ENCODE results near the gene S100A8. TPM values are rescaled to one million over a fixed set of nuclear protein-coding genes. Genes with fewer than 3 reads are reported as not detected.

S100A8 gene
- total and polyA plus RNA-seq, 11 donors, result 6.0 to 199 (median 32.3) TPM

DNA sequence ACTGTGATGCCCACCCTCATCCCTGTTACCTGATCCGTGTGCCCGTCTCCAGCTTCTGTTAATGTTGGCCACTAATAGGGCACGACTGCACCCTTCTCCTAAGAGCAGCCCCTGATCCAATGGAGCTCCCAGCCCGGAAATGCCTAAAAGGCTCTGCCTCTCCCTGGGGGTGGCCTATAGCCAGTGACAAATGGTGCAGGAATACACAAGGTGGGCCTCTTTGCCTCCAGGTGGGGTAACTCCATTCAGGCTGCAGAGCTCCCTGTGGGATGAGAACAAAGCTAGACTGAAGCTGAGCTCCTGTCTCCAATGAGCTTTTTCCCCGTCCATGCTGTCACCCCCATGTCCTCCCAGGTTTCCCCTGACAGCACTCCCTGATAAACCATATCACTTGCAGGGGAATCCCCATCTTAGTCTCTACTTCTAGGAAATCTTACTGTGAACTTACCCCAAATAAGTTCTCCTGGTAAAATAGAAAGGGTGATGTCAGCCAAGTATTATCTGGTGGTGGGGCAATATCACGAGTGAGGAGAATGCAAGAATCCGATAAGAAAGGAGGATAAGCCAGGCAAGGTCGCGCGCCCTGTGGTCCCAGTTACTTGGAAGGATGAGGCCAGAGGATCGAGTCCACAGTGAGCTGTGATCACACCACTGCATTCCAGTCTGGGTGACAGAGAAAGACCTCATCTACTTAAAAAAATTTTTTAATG is 44.0 kb upstream of the S100A8 start:
- DNase-seq, result no peak

DNA sequence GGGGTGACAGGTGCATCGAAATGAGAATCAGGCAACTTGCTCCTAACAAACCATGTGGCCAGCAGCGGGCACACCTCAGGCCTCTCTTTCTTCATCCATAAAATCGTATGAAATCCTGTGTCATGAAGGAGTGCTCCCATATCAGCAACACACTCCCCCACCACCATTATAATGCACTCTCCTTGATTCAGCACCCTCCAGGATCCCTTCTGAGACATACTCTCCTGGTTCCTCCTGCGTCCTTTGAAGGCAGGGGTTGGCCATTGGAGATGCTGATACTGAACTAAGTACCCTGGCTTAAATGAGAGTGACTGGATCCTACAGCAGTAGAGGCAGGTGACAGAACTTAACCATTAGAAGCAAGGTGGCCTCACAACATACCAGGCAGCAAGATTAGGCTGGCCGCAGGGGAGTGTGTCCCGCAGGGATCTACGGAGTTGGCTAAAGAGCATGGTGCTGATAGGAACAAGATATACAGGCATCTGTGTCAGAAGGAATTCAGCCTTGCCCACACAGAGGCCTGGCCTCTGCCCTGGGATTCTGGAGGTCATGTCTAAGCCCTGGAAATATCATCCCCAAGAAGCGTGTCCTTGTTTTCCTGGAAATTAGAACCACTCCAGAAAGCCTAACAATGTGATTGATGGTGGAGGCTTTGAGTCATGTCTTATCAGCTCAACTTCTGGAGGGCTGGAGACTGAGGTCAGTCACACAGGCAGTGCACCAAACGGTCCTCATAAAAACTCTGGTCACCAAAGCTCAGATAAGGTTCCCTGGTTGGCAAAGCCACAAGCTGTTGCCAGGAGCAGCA is 42.2 kb upstream of the S100A8 start:
- 51 to 59% (median 55%) methylated on average over 9 of the region's 9 CpGs for WGBS, 4 donors
- Histone ChIP-seq H3K36me3 (no peaks in the 10 kb centered on the region), H3K9me3 (no peaks in the 10 kb centered on the region), H3K4me1 (no peaks in the 10 kb centered on the region), H3K4me3 (no peak overlapping the region), H3K27ac (no peak overlapping the region), H3K27me3 (peaks cover 0 to 18% (median under 1%) of the 10 kb centered on the region in 9 donors)
- DNase-seq (no peak), ATAC-seq (no peak)
- intact Hi-C loops (cut with DNase I), result no loop called here
- TF ChIP-seq POLR2A (IDR thresholded peaks at IDR 0.05) (no peak), CTCF (IDR thresholded peaks at IDR 0.05) (no peak)

More for the DNA sequence above, 44.0 kb upstream of the S100A8 start:
- no peak for ATAC-seq
- no peaks in the 10 kb centered on the region for H3K36me3 ChIP-seq
- H3K4me1 ChIP-seq, result no peaks in the 10 kb centered on the region
- intact Hi-C loops (cut with DNase I), result no loop called here
- no peak overlapping the region for H3K4me3 ChIP-seq
- H3K9me3 ChIP-seq, result no peaks in the 10 kb centered on the region
- H3K27me3 ChIP-seq, result peaks cover 0 to 12% (median 0%) of the 10 kb centered on the region in 9 donors
- 59 to 70% (median 62%) methylated on average over 11 of the region's 11 CpGs for WGBS, 4 donors
- no peak for TF ChIP-seq POLR2A (IDR thresholded peaks at IDR 0.05)
- no peak for TF ChIP-seq CTCF (IDR thresholded peaks at IDR 0.05)
- H3K27ac ChIP-seq, result no peak overlapping the region

GRCh38 chr1:153431928-153432327 is 41.1 kb upstream of the S100A8 start:
- H3K9me3 ChIP-seq, result no peaks in the 10 kb centered on the region
- TF ChIP-seq CTCF (IDR thresholded peaks at IDR 0.05), result no peak
- no peak for TF ChIP-seq POLR2A (IDR thresholded peaks at IDR 0.05)
- ATAC-seq (no peak), DNase-seq (no peak)
- no peak overlapping the region for H3K27ac ChIP-seq
- H3K27me3 ChIP-seq, result peaks cover 0 to 22% (median 3%) of the 10 kb centered on the region in 9 donors
- no peak overlapping the region for H3K4me3 ChIP-seq
- WGBS, 4 donors, result 63 to 74% (median 66%) methylated on average over 4 of the region's 4 CpGs
- no peaks in the 10 kb centered on the region for H3K36me3 ChIP-seq
- intact Hi-C loops (cut with DNase I), result no loop called here
- H3K4me1 ChIP-seq, result no peaks in the 10 kb centered on the region

DNA sequence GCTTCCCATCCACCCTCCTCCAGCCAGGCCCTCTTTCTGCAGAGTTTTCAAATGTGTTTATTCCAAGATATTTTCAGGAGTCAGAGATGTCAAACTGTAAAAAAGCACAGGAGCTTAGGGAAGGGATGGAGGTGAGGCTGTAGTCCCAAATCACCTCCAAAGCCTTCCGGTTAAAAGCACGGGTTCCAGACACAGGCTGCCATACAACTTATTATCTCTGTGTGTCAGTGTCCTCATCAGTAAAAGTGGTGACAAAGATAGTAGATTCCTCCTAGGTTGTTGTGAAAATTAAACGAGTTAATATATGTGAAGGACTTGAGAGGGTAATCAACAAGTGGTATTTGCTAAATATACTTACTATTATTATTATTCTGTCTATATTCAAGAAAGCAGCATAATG is 40.6 kb upstream of the S100A8 start:
- ATAC-seq, result no peak
- no peak for TF ChIP-seq POLR2A (IDR thresholded peaks at IDR 0.05)
- TF ChIP-seq CTCF (IDR thresholded peaks at IDR 0.05), result no peak
- no peaks in the 10 kb centered on the region for H3K9me3 ChIP-seq
- WGBS, 4 donors, result 66 to 76% (median 71%) methylated on average over 3 of the region's 3 CpGs
- no peak overlapping the region for H3K27ac ChIP-seq
- DNase-seq, result no peak
- H3K36me3 ChIP-seq, result no peaks in the 10 kb centered on the region
- H3K4me1 ChIP-seq, result no peaks in the 10 kb centered on the region
- peaks cover 0 to 22% (median 3%) of the 10 kb centered on the region in 9 donors for H3K27me3 ChIP-seq
- intact Hi-C loops (cut with DNase I), result no loop called here
- no peak overlapping the region for H3K4me3 ChIP-seq

Data from heart left ventricle (tissue), 16 donors.